Activated CD4-positive, alpha-beta T cell treated with anti-CD3 and anti-CD28 coated beads, Interleukin-2, amount 50 U/mL, for 24 hours (primary cell): Measurements from ENCODE around the gene KRTAP10-12.

Experiments
- DNase-seq, 2 donors: peaks; one replicate each; pipeline ENCODE4 v3.0.0-alpha.2; 2020; ENCODE audit warnings: low read depth in 1 of 2, low spot score in 1 of 2

KRTAP10-12 gene

DNA sequence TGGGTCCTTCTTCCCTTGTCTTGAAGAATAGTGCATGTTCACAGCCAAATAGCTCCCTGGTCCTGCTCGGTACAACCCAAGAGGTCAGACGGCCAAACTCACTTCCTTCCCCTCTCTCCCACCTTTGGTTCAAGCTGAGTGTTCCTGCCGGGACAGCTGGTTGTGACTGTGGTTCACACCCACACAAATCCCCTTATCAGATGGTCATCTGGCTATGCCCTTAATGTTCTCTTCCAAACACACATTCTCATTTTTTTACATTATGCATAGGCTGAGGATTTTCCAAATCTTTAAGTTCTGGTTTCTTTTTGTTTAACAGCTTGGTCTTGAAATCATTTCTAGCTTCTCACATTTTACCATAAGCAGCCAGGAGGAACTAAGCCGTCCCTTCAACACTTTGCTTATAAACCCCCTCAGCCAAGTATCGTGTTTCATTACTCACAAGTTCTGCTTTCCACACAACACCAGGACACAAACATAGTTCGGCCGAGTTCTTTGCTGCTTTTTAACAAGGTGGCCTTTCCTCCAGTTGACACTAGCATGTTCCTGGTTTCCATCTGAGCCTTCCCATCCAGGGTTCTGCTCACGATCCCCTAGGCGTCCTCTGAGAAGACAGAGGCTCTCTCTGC lies 34.1 kb downstream of the KRTAP10-12 start:
- no peak for DNase-seq

DNA sequence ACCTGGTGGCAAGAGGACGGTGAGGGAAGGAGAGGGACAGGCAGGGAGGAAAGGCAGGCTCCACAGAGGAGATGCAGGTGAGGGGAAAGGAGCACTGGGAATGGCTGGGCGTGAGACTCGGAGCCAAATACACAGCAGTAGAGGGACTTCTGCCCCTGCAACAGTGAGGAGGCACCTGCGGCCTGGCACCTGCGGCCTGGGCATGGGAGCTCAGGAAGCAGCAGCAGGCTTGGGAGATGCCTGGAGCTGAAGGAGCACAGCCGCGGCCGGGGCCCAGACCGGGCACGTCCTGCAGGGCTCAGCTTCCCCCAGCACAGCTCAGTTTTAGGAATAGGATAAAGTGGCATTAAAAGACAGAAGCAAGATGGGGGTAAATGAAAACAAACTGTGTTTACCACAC lies 35.3 kb downstream of the KRTAP10-12 start:
- DNase-seq: no peak

DNA sequence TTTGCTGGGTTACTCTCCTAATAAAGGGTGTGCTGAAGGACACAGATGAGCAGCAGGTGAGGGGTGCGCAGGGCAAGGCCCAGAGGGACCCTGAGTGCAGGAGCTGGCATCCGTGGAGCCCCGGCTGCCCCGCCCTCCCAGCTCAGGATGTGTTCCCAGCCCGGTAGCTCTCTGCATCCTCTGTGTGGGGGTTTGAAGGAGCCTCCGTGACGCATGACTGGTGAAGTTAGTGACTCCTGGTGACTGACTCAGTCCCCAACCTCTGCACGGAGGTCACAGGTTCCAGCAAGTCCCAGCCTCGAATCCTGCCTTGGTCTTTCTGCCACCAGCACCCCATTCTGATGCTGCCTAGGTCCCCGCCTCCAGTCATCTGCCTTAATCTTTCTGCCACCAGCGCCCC lies 36.0 kb downstream of the KRTAP10-12 start:
- no peak for DNase-seq

DNA sequence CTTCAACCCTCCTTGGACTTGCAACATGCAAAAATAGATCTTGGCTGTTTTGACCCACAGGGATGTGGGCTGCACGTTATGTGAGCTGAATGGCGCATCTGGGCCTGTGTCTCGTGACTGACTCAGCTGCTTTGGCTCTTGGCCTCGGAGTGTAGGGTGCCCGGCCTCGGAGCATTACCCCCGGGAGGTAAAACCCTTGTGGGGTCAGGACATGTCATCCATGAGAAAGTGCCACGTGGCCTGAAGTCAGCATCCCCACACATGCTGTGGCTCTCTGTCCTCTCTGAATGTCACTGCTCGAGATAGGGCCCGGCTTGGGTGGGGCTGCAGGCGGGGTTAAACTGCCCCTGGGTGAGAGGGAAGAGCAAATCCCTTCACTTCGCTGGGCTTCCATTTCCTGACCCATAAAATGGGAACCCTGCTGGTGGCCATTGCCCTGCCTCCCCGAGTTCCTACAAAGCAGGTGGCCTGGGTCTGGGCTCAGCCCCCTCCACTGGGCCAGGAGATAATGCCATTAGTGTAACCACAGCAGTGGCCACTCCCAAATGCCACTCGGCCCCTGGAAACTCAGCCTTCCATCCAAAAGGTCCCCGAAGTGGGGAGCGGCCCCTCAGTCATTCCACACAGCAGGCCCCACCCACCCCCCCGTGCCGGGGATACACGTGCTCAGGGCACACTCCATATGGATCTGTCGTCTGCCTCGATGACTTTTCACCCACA lies 37.2 kb downstream of the KRTAP10-12 start:
- no peak for DNase-seq

DNA sequence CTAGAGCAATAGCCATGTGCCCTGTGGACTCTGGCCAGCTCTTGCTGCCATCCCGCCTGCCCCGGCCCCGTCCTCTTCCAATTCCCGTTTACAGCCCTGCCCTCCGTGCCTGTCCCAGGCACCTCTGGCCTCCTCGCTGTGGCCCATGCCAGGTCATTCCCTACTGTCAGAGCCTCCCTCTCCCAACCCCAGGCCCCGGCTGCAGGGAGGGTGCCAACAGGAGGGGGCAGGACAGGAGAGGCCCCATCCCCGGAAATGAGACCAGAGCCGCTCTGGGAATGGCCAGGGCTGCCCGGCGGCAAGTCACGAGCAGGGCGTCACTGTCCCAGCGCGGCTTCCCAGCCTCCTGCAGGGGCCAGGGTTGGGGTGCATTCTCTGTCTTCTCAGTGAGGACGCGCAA lies 37.9 kb downstream of the KRTAP10-12 start:
- DNase-seq: no peak

DNA sequence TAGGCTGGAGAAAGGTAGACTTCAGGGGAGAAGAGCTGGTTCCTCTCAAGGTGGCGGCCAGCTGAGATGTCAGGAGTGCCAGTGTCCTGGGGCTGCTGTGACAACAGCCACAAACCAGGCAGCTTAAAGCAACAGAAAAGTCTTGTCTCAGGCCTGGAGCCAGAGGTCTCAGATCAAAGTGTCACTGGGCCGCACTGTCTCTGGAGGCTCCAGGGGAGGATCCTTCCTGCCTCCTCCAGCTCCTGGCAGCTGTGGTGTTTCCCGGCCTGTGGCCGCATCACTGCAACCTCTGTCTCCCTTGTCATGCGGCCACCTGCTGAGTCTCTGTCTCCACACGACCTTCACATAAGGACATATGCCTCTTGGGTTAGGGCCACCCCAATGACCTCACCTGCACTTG lies 38.8 kb downstream of the KRTAP10-12 start:
- no peak for DNase-seq

DNA sequence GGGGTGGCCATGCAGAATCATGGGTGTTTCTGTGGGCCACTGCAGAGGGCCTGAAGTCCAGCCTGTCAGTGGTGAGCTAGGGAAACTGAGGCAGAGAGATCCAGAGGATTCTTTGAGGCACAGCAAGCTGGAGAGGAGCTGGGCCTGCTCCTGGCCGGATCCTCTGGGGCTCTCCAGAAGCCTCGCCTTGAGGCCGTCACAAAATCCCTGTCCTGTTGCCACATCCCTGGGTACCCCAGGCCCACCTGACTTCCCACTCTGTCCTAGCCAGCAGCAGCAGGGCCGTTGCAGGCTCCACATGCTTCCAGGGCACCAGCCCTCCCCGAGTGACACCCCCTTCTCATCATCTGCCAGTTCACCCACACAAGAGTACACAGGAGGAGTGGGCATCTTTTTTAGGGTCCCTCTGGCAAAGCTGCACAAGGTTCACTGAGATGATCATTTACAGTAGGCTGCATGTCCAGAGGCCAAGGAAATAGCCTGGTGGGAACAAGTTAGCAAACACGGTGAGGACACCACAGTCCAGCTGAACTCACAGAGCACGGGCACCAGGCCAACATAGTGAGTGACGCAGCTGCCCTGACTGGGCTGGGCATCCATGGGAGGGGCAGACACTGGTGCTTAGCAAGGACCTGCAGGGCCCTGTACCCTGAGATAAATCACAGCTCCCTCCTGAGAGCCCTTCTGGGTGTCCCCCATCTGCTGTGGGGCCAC lies 39.5 kb downstream of the KRTAP10-12 start:
- no peak for DNase-seq

DNA sequence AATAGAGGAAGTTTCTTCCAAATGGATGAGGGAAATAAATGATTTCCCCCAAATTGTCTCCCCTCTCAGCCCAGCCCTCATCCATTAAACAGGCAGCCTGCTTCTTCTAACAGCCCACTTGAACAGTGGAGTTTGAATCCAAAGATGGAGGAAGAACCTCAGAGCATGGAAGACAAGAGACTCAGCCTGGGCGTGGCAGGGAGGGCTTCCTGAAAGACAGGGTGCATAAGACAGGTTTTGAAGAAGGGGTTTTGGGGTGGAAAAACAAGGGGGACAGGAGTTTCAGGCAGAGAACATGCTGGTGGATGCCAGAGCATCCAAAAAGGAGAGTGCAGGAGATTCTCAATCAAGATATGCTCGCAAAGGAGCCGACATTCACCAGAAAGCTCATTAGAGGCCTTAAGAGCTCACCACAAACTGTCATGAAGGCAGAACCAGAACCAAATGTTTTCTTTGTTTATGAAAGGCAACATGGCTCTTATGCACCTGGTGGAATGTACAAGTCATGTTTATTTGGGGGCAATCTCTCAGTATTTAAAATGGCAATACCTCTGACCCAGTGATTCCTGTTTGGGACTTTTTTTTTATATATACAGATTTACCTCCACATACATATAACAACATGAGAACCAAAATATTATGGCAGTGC lies 40.9 kb downstream of the KRTAP10-12 start:
- DNase-seq: no peak

DNA sequence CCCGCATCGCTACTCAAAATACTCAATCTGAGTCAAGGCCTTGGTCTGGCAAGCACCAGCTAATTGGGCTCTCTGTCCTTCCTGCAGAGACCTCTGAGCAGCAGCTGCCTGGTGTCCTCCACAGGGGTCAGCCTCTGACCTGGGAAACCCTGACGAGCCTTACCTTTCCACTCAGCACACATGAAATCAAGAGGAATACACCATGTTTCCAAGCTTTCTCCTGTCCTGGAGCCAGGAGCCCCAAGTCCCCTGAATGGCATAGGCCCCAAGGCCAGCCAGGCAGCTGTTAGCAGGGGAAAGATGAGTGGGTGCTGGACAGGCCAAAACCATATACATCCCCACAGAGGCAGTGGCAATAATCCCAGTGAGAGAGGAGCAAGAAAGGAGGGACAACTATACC lies 41.6 kb downstream of the KRTAP10-12 start:
- no peak for DNase-seq

DNA sequence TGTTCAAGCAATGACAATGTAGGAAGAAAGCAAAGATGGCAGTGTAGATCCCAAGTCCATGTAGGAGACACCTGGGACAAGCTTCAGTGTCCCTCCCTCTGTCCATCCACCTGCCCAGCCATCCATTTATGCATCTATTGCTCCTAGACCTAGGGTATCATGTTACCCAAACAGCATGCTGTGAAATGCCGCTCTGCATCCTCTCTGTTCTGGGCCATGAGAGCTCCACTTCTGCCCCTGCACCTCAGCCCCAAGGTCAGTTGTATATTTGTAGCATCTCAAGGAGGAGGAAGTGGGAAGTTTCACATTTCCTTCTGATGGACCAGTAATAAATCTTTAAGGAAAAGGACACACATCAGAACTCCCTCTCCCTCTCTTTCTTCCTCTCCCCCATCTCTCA lies 42.3 kb downstream of the KRTAP10-12 start:
- no peak for DNase-seq

DNA sequence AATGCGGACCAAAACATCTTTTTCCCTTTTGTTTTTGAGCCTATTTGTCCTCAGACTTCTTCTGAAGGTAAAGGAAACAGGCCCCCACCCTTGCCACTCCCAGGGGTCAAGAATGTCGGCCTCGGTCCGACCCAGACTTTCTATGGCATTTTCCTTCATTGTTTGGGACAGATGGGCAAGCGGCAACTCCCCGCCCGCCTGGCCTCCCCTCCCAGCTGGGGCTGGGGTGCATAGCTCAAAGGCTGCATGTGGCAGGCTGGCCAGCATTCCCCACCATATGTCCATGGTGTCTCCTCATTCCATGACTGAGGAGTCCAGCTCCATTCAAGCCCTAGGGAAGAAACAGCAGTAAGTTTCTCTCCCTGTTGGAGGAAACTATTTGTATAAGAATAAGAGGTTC lies 43.8 kb downstream of the KRTAP10-12 start:
- DNase-seq: no peak

DNA sequence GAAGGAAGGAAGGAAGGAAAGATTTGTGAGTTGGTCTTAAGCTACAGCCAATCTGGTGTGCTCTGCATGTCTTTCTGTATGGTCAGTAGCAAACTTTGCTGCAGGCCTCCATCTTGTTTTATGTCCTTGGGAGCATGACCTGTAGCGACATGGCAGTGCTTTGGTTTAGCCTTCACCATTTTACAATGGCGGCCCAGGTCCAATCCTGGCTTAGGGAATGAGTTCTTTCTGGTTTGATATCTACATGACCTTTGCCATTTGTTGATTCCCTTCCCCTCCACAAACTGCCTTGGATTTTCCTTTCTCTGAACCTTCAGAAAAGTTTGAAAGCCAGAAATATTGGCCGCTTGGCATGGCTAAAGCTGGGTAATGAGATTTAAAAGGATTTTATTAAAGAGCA lies 44.9 kb downstream of the KRTAP10-12 start:
- DNase-seq: no peak

DNA sequence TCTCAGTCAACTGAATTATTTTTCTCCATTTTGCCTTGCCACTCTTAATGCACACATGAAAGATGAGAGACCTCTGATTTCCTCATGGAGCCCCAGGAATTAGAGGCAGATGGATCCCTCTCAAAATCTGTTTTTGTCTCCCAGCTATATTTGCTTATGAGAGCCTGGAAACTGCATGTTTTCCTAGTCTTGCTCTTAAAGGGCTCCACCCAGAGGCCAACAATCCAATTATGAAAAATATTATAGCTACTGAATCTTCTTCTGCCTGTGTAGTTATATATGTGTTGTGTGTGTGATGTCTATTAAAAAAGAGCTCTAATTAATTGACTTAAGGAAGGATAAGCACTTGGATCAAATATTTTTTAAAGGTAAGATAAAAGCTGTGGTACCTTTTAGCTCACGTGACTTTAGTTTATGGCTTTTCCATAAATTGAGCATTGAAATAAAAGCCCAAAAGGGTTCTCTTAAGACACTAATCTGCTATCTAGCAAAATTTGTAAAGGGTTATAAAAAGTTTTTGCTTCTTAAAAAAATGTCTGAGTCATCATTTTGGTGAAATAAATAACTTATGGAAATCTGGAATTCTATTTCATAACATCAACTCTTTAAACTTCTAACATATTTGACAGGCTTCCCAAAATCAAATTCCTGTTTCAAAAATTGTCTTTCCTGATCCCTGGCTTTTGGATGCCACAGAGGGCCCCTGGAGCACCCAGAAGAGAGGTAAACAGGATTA lies 45.6 kb downstream of the KRTAP10-12 start:
- DNase-seq: no peak
